Measurements from ENCODE around the gene TRIM59.
"Not testable (repeated sequence)": the region's sequence is repeated elsewhere in the genome, so short reads cannot be mapped to it uniquely, and the experiment has no call there.

The TRIM59 gene

GRCh38 chr3:160455846-160456245, 6.3 kb upstream of the TRIM59 start:
- DNase-seq (ENCODE audit: low read depth), result no peak

GRCh38 chr3:160454995-160455394, 5.4 kb upstream of the TRIM59 start:
- DNase-seq (ENCODE audit: low read depth), result no peak

GRCh38 chr3:160452251-160452650, 2.7 kb upstream of the TRIM59 start:
- DNase-seq (ENCODE audit: low read depth), result not testable (repeated sequence)

- DNase-seq (ENCODE audit: low read depth), result peak; percentile 62
Observed at GRCh38 chr3:160451602-160452001, 2.0 kb upstream of the TRIM59 start.

GRCh38 chr3:160450846-160451245, 1.3 kb upstream of the TRIM59 start:
- DNase-seq (ENCODE audit: low read depth), result peak; percentile 88

- DNase-seq (ENCODE audit: low read depth), result peak; percentile 53
Observed at GRCh38 chr3:160448845-160449635, 546 bp downstream of the TRIM59 start.

- peak; percentile 78 for DNase-seq (ENCODE audit: low read depth)
Observed at GRCh38 chr3:160447544-160447943, 2.0 kb downstream of the TRIM59 start.

GRCh38 chr3:160446522-160447056, 3.0 kb downstream of the TRIM59 start:
- DNase-seq (ENCODE audit: low read depth), result no peak

- no peak for DNase-seq (ENCODE audit: low read depth)
Observed at GRCh38 chr3:160445854-160446253, 3.7 kb downstream of the TRIM59 start.

GRCh38 chr3:160444411-160444810, 5.2 kb downstream of the TRIM59 start:
- DNase-seq (ENCODE audit: low read depth), result peak; percentile 27

- no peak for DNase-seq (ENCODE audit: low read depth)
Observed at GRCh38 chr3:160440687-160441086, 8.9 kb downstream of the TRIM59 start.

GRCh38 chr3:160437083-160437455, 12.5 kb downstream of the TRIM59 start:
- DNase-seq (ENCODE audit: low read depth), result no peak

GRCh38 chr3:160435747-160436146, 13.8 kb downstream of the TRIM59 start:
- no peak for DNase-seq (ENCODE audit: low read depth)

GRCh38 chr3:160435095-160435494, 14.5 kb downstream of the TRIM59 start:
- DNase-seq (ENCODE audit: low read depth), result no peak

- no peak for DNase-seq (ENCODE audit: low read depth)
Observed at GRCh38 chr3:160434071-160434470, 15.5 kb downstream of the TRIM59 start.

- no peak for DNase-seq (ENCODE audit: low read depth)
Observed at GRCh38 chr3:160427832-160428424, 21.7 kb downstream of the TRIM59 start.

GRCh38 chr3:160417311-160417710, 32.3 kb downstream of the TRIM59 start:
- no peak for DNase-seq (ENCODE audit: low read depth)

GRCh38 chr3:160413613-160414248, 35.9 kb downstream of the TRIM59 start:
- peak; percentile 85 for DNase-seq (ENCODE audit: low read depth)

GRCh38 chr3:160412477-160412876, 37.1 kb downstream of the TRIM59 start:
- DNase-seq (ENCODE audit: low read depth), result no peak

GRCh38 chr3:160409812-160410610, 39.6 kb downstream of the TRIM59 start:
- no peak for DNase-seq (ENCODE audit: low read depth)

GRCh38 chr3:160403796-160404470, 45.7 kb downstream of the TRIM59 start:
- peak; percentile 32 for DNase-seq (ENCODE audit: low read depth)

Measured in ELR (cell line).